AG04450 (cell line): Measurements from ENCODE around the gene TMOD3. TPM values are rescaled to one million over a fixed set of nuclear protein-coding genes. Genes with fewer than 3 reads are reported as not detected.

Source experiments
- CTCF ChIA-PET: fragments of 300-600, 350-600 bp; formaldehyde crosslinking; extraction: SDS; loops from one replicate; lab custom pipeline; 2022; ENCODE audit warnings: antibody characterized with exemption, inconsistent platforms; lab: Charles Lee
- POLR2A ChIA-PET: fragments of 350-600 bp; formaldehyde crosslinking; extraction: SDS; loops from one replicate; lab custom pipeline; 2021; ENCODE audit warnings: antibody characterized with exemption, inconsistent platforms; lab: Yijun Ruan, JAX
- DNase-seq: peaks from one replicate; pipeline ENCODE4 v3.0.0-alpha.2; 2011; ENCODE audit warnings: low read depth, low spot score
- H3K27ac ChIP-seq: one replicate; pipeline ENCODE4 v1.5.1; 2012; ENCODE audit warnings: low read depth, low read length, control low read depth
- H3K27me3 ChIP-seq: one replicate; pipeline ENCODE4 v1.6.0; 2012; ENCODE audit warnings: low read length; ENCODE audit not compliant: control insufficient read depth, insufficient read depth
- H3K4me3 ChIP-seq: 2 replicates; pipeline ENCODE4 v1.5.1; 2011; ENCODE audit warnings: mild to moderate bottlenecking, low read depth, low read length, control low read depth
- H3K9me3 ChIP-seq: 2 replicates; pipeline ENCODE4 v1.5.1; 2012; ENCODE audit warnings: low read length; ENCODE audit not compliant: control insufficient read depth, insufficient read depth
- CTCF ChIP-seq: IDR thresholded peaks from 2 replicates; pipeline ENCODE4 v1.5.1; 2011; ENCODE audit warnings: low read depth, low read length, control low read depth, inconsistent platforms
- polyA plus RNA-seq: library from polyadenylated mRNA; depleted of rRNA; stranded (reverse); fragments of >200 nt; gene quantifications from 2 replicates; pipeline ENCODE4 v1.2.3, GENCODE V29; 2011

The TMOD3 gene
- polyA plus RNA-seq, 1 experiment, result 29.8 TPM

GRCh38 chr15:51809457-51809856, 20.0 kb upstream of the TMOD3 start:
- ChIA-PET CTCF (interaction anchor here (2.0 kb wide), 1 partner anchor 33 kb away, joined by 8 read pairs; no protein-coding TSS in a partner anchor), POLR2A (no interaction called here)
- Histone ChIP-seq H3K27ac (no peak overlapping the region), H3K9me3 (no peaks in the 10 kb centered on the region), H3K27me3 (no peaks in the 10 kb centered on the region), H3K4me3 (no peak overlapping the region)
- no peak for TF ChIP-seq CTCF
- no peak for DNase-seq

- DNase-seq, result no peak
- CTCF ChIA-PET, result interaction anchor here (0.9 to 1.3 kb wide), 2 partner anchors 10 to 36 kb away, joined by 3 to 5 read pairs; no protein-coding TSS in a partner anchor
- Histone ChIP-seq H3K4me3 (no peak overlapping the region), H3K9me3 (no peaks in the 10 kb centered on the region; the same call in 1 of the 2 replicates), H3K27ac (no peak overlapping the region), H3K27me3 (no peaks in the 10 kb centered on the region)
- POLR2A ChIA-PET, result no interaction called here
- no peak for TF ChIP-seq CTCF
Observed at GRCh38 chr15:51812598-51812997, 16.9 kb upstream of the TMOD3 start.

- ChIA-PET POLR2A (no interaction called here), CTCF (interaction anchor here (1.1 kb wide), 1 partner anchor 13 kb away, joined by 3 read pairs; no protein-coding TSS in a partner anchor)
- Histone ChIP-seq H3K9me3 (no peaks in the 10 kb centered on the region; the same call in 1 of the 2 replicates), H3K4me3 (no peak overlapping the region), H3K27me3 (no peaks in the 10 kb centered on the region), H3K27ac (no peak overlapping the region)
- DNase-seq, result no peak
- no peak for TF ChIP-seq CTCF
Observed at GRCh38 chr15:51814606-51815005, 14.8 kb upstream of the TMOD3 start.

GRCh38 chr15:51816611-51817010, 12.8 kb upstream of the TMOD3 start:
- Histone ChIP-seq H3K4me3 (no peak overlapping the region), H3K27me3 (no peaks in the 10 kb centered on the region), H3K27ac (no peak overlapping the region), H3K9me3 (peaks cover 4% of the 10 kb centered on the region)
- ChIA-PET CTCF (interaction anchor here (1.3 kb wide), 1 partner anchor 10 kb away, joined by 3 read pairs; no protein-coding TSS in a partner anchor), POLR2A (no interaction called here)
- no peak for TF ChIP-seq CTCF
- no peak for DNase-seq

DNA sequence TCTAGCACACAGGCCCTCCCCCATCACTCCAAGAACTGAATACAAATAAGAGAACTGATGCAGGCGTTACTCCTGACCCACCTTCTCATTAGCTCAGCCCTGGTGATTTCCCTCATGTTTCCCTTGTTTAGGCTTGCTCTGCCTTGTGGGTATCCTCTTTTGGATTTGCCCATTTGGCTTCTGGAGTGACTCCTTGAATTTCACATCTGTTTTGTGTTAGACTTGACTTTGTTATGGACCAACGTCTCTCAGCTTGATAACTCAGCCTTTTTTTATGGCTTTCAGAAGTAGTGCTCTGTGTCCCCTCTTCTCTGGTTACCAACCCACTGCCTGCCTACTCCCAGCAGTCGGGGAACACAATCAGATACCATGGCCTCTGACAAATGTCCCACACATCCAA, 11.3 kb upstream of the TMOD3 start:
- no peak for DNase-seq
- ChIA-PET POLR2A (no interaction called here), CTCF (no interaction called here)
- no peak overlapping the region for H3K4me3 ChIP-seq
- no peak for TF ChIP-seq CTCF
- no peak overlapping the region for H3K27ac ChIP-seq
- H3K27me3 ChIP-seq, result no peaks in the 10 kb centered on the region
- peaks cover 5% of the 10 kb centered on the region for H3K9me3 ChIP-seq
